Tibial nerve (tissue), 4 donors: ENCODE results near the gene KIF1B.
"Not testable (repeated sequence)": the region's sequence is repeated elsewhere in the genome, so short reads cannot be mapped to it uniquely, and the experiment has no call there.

Experiments used
- CTCF ChIP-seq, 5 experiments: fragments of 200-600 bp in 3 of 5; fragments of 450-650 bp in 2 of 5; sonication (generic) in 3 of 5; IDR thresholded peaks; one replicate each; pipeline ENCODE4 v1.5.1; 2016 to 2019; ENCODE audit warnings: antibody characterized with exemption in 5 of 5, mild to moderate bottlenecking in 3 of 5, moderate library complexity in 2 of 5
- EP300 ChIP-seq, 2 donors: sonication (generic); formaldehyde crosslinking; IDR thresholded peaks; one replicate each; pipeline ENCODE4 v1.6.1; 2017; ENCODE audit warnings: antibody characterized with exemption in 2 of 2, mild to moderate bottlenecking in 1 of 2
- POLR2A ChIP-seq, 2 donors: fragments of 450-650 bp; IDR thresholded peaks; one replicate each; pipeline ENCODE4 v1.6.1; 2017; ENCODE audit warnings: antibody characterized with exemption in 2 of 2, mild to moderate bottlenecking in 2 of 2, moderate library complexity in 2 of 2

- TF ChIP-seq CTCF, POLR2A, EP300 (IDR thresholded peaks at IDR 0.05): not testable (repeated sequence)
Measured at GRCh38 chr1:10415967-10416366, 205.6 kb downstream of the KIF1B start.
